B cell (primary cell): ENCODE results near the gene SH3TC1. TPM values are rescaled to one million over a fixed set of nuclear protein-coding genes. Genes with fewer than 3 reads are reported as not detected.

ENCODE experiments used
- ATAC-seq: fragments of 200-7000 bp; cut with Tn5 transposase; one replicate; pipeline ENCODE4 v1.10.0; 2021; ENCODE audit warnings: low read depth, mild to moderate bottlenecking, moderate number of reproducible peaks, moderate library complexity
- CTCF ChIA-PET: fragments of 350-600 bp; sonication (Branson Sonifier 250); formaldehyde crosslinking; loops from one replicate; lab custom pipeline; 2021; ENCODE audit warnings: antibody characterized with exemption, inconsistent platforms; lab: Charles Lee
- POLR2A ChIA-PET: fragments of 350-600 bp; sonication (Branson Sonifier 250); formaldehyde crosslinking; loops from one replicate; lab custom pipeline; 2021; ENCODE audit warnings: antibody characterized with exemption; lab: Charles Lee
- DNase-seq: peaks from one replicate; pipeline ENCODE4 v3.0.0; 2013
- H2AFZ ChIP-seq: 2 replicates; pipeline ENCODE4 v1.6.1; 2012; ENCODE audit warnings: mild to moderate bottlenecking, low read depth, low read length; ENCODE audit not compliant: insufficient read depth, poor library complexity, severe bottlenecking
- H3K27ac ChIP-seq, 2 donors: 1 replicate in 1 of 2; 2 replicates in 1 of 2; pipeline ENCODE4 v1.5.1; 2012 to 2013; ENCODE audit warnings: low read length in 2 of 2, mild to moderate bottlenecking in 2 of 2, moderate library complexity in 1 of 2
- H3K27me3 ChIP-seq, 4 experiments: fragments of 200-600 bp in 1 of 4; sonication (generic) in 1 of 4; replicated peaks in 1 of 4; 1 replicate in 2 of 4; 2 replicates in 2 of 4; pipeline versions ENCODE4 v1.6.1 to v1.7.0; 2013 to 2016; ENCODE audit warnings: low read length in 3 of 4, mild to moderate bottlenecking in 2 of 4, mixed read lengths in 1 of 4, moderate library complexity in 1 of 4; ENCODE audit not compliant: insufficient read depth in 4 of 4, control insufficient read depth in 3 of 4; ENCODE audit errors: control extremely low read depth in 1 of 4
- H3K36me3 ChIP-seq, 2 experiments: replicated peaks in 1 of 2; 1 replicate in 1 of 2; 2 replicates in 1 of 2; pipeline versions ENCODE4 v1.6.1 to v1.7.1; 2013; ENCODE audit warnings: low read length in 1 of 2; ENCODE audit not compliant: insufficient read depth in 2 of 2, control insufficient read depth in 1 of 2; ENCODE audit errors: control extremely low read depth in 1 of 2, extremely low read depth in 1 of 2
- H3K4me1 ChIP-seq, 2 donors: fragments of 200-600 bp in 1 of 2; sonication (generic) in 1 of 2; 1 replicate in 1 of 2; 2 replicates in 1 of 2; pipeline versions ENCODE4 v1.5.1 to v1.6.1; 2013 to 2017; ENCODE audit warnings: low read length in 2 of 2; ENCODE audit not compliant: control insufficient read depth in 2 of 2, insufficient read depth in 2 of 2
- H3K4me2 ChIP-seq: replicated peaks from 2 replicates; pipeline ENCODE3; 2012; ENCODE audit warnings: mild to moderate bottlenecking, low read depth, low read length; ENCODE audit not compliant: poor library complexity, severe bottlenecking
- H3K4me3 ChIP-seq, 5 experiments: fragments of 200-600 bp in 1 of 5; sonication (generic) in 1 of 5; 1 replicate in 3 of 5; 2 replicates in 2 of 5; pipeline versions ENCODE4 v1.5.1 to v1.7.0; 2011 to 2016; ENCODE audit warnings: low read length in 4 of 5, mild to moderate bottlenecking in 4 of 5, low read depth in 2 of 5, control low read depth in 1 of 5, moderate library complexity in 1 of 5; ENCODE audit not compliant: insufficient read depth in 1 of 5; ENCODE audit errors: control extremely low read depth in 1 of 5, extremely low read depth in 1 of 5
- H3K79me2 ChIP-seq: fragments of 200-600 bp; sonication (generic); one replicate; pipeline ENCODE4 v1.6.0; 2016; ENCODE audit warnings: low read length; ENCODE audit not compliant: control insufficient read depth, insufficient read depth
- H3K9ac ChIP-seq: fragments of 200-600 bp; sonication (generic); 2 replicates; pipeline ENCODE4 v1.6.1; 2017; ENCODE audit warnings: mild to moderate bottlenecking, low read length, moderate library complexity
- H3K9me3 ChIP-seq, 3 donors: one replicate each; pipeline versions ENCODE4 v1.6.1 to v1.7.1; 2013; ENCODE audit warnings: low read length in 2 of 3; ENCODE audit not compliant: control insufficient read depth in 2 of 3, insufficient read depth in 1 of 3; ENCODE audit errors: control extremely low read depth in 1 of 3
- H4K20me1 ChIP-seq: 2 replicates; pipeline ENCODE4 v1.6.0; 2012; ENCODE audit warnings: mild to moderate bottlenecking, low read length; ENCODE audit not compliant: insufficient read depth, control insufficient read depth, poor library complexity, severe bottlenecking
- H3K27ac Mint-ChIP-seq: one replicate; pipeline ENCODE4 v1.8.0; 2021; ENCODE audit warnings: mixed read lengths
- H3K27me3 Mint-ChIP-seq: one replicate; pipeline ENCODE4 v1.8.0; 2021; ENCODE audit warnings: mixed read lengths
- H3K4me1 Mint-ChIP-seq: one replicate; pipeline ENCODE4 v1.8.0; 2021; ENCODE audit warnings: mixed read lengths
- H3K4me3 Mint-ChIP-seq: one replicate; pipeline ENCODE4 v1.8.0; 2021; ENCODE audit warnings: mixed read lengths
- H3K9me3 Mint-ChIP-seq: one replicate; pipeline ENCODE4 v1.8.0; 2022; ENCODE audit warnings: mixed read lengths; ENCODE audit not compliant: insufficient read depth
- EZH2 ChIP-seq: IDR thresholded peaks from 2 replicates; pipeline ENCODE4 v1.6.1; 2012; ENCODE audit warnings: borderline replicate concordance, low read depth, mild to moderate bottlenecking, moderate library complexity, low read length; ENCODE audit not compliant: insufficient read depth, poor library complexity, severe bottlenecking
- WGBS: methylation state at CpG from one replicate; pipeline ENCODE4 v1.1.5; 2013; ENCODE audit warnings: missing lambda C conversion rate; ENCODE audit not compliant: insufficient coverage; 5-methylcytosine and 5-hydroxymethylcytosine counted together
- intact Hi-C: fragments of 100-400 bp; cut with micrococcal nuclease; formaldehyde crosslinking; loops from one replicate; pipeline ENCODE4 v1.10.0; 2022
- polyA plus RNA-seq: library from polyadenylated mRNA; depleted of rRNA; stranded (reverse); fragments of >200 nt; gene quantifications from 2 replicates; pipeline ENCODE4 v1.2.3, GENCODE V29; 2012
- total RNA-seq, 2 donors: library from RNA; stranded (reverse); fragments of 120-200 nt in 1 of 2; gene quantifications; 1 replicate in 1 of 2; 2 replicates in 1 of 2; pipeline versions ENCODE4 v1.2.3 to v1.2.4, GENCODE V29; 2013 to 2022
- TF ChIP-seq, protein P1 (sequence below): fragments of 200-600 bp; IDR thresholded peaks from one replicate; pipeline ENCODE4 v1.8.0; 2022; ENCODE audit warnings: antibody characterized with exemption, mild to moderate bottlenecking

SH3TC1 gene
- total and polyA plus RNA-seq, 2 donors (not counting 1 experiment from before 2014, with no cell fraction given), result 63.8 to 388 TPM

DNA sequence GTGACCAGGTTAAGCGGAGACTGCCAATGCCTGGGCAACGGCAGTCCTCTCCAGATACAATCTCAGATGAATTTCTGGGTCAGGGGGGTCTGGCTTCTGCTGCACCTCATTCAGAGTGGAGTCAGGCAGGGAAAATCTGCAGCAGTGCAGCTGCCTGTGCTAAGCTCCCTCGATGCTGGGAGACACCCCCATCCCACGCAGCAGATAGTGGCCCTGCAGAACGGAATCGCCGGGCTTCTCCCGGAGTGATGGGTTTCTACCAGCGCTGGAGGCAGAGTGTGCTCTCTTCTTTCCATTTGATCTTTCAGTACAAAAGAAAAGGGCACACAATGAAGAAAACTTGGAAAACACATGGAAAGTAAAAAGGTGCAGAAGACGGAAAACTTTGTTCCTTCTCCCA is 45.6 kb upstream of the SH3TC1 start:
- Histone ChIP-seq H3K4me3 (no peak overlapping the region), H3K4me2 (no peak overlapping the region), H3K27ac (no peak overlapping the region), H3K27me3 (peaks cover 0 to 16% (median 10%) of the 10 kb centered on the region in 4 experiments), H2AFZ (no peak overlapping the region), H3K4me1 (peaks cover 11% of the 10 kb centered on the region in 2 donors), H3K9ac (no peak overlapping the region), H3K79me2 (no peaks in the 10 kb centered on the region), H4K20me1 (no peaks in the 10 kb centered on the region), H3K9me3 (peaks cover 0 to 5% (median 0%) of the 10 kb centered on the region in 3 donors), H3K36me3 (no peaks in the 10 kb centered on the region)
- WGBS, result 91% methylated on average over 5 of the region's 10 CpGs
- H3K4me3 Mint-ChIP-seq, result no peak overlapping the region
- no peak for ATAC-seq
- H3K27me3 Mint-ChIP-seq, result peaks cover 12% of the 10 kb centered on the region
- ChIA-PET POLR2A (no interaction called here), CTCF (interaction anchor here (0.7 to 1.3 kb wide), 2 partner anchors 23 to 40 kb away, joined by 3 to 4 read pairs; no protein-coding TSS in a partner anchor)
- no peak for TF ChIP-seq EZH2
- TF ChIP-seq, protein P1, sequence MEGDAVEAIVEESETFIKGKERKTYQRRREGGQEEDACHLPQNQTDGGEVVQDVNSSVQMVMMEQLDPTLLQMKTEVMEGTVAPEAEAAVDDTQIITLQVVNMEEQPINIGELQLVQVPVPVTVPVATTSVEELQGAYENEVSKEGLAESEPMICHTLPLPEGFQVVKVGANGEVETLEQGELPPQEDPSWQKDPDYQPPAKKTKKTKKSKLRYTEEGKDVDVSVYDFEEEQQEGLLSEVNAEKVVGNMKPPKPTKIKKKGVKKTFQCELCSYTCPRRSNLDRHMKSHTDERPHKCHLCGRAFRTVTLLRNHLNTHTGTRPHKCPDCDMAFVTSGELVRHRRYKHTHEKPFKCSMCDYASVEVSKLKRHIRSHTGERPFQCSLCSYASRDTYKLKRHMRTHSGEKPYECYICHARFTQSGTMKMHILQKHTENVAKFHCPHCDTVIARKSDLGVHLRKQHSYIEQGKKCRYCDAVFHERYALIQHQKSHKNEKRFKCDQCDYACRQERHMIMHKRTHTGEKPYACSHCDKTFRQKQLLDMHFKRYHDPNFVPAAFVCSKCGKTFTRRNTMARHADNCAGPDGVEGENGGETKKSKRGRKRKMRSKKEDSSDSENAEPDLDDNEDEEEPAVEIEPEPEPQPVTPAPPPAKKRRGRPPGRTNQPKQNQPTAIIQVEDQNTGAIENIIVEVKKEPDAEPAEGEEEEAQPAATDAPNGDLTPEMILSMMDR, result no peak
- peaks cover 10% of the 10 kb centered on the region for H3K4me1 Mint-ChIP-seq
- H3K9me3 Mint-ChIP-seq, result no peaks in the 10 kb centered on the region
- intact Hi-C loops, result no loop called here
- no peak for DNase-seq
- H3K27ac Mint-ChIP-seq, result no peak overlapping the region

DNA sequence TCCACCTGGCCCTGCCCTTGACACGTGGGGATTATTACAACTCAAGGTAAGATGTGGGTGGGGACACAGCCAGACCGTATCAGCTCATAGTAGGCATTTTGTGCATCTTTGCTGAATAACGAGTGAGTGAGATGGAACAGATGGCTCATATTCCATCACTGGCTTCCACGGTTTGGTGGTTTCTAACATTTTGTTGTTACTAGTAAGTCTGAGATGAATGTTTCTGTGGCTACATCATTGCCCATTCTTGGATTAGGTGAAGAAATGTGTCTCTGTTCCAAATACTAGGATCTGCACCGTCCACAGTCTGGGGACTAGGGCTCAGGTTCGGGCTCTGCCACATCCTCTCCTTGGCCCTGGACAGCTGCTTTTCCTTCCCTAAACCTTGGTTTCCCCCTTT is 44.0 kb upstream of the SH3TC1 start:
- Histone ChIP-seq H3K36me3 (no peaks in the 10 kb centered on the region), H3K27ac (no peak overlapping the region), H2AFZ (no peak overlapping the region), H3K27me3 (peaks cover 0 to 16% (median 10%) of the 10 kb centered on the region in 4 experiments), H3K4me1 (peaks cover 19 to 20% of the 10 kb centered on the region in 2 donors), H3K4me2 (no peak overlapping the region), H3K4me3 (no peak overlapping the region), H4K20me1 (peaks cover 5% of the 10 kb centered on the region), H3K9ac (no peak overlapping the region), H3K9me3 (peaks cover 0 to 5% (median 0%) of the 10 kb centered on the region in 3 donors), H3K79me2 (peaks cover 9% of the 10 kb centered on the region)
- TF ChIP-seq, protein P1, result no peak
- no peak for TF ChIP-seq EZH2
- ChIA-PET POLR2A (interaction anchor here (0.6 kb wide), 1 partner anchor 212 kb away, joined by 3 read pairs; no protein-coding TSS in a partner anchor), CTCF (interaction anchor here (1.9 kb wide), 1 partner anchor 22 kb away, joined by 6 read pairs; no protein-coding TSS in a partner anchor)
- ATAC-seq, result no peak
- H3K4me1 Mint-ChIP-seq, result peaks cover 19% of the 10 kb centered on the region
- intact Hi-C loops, result no loop called here
- H3K9me3 Mint-ChIP-seq, result no peaks in the 10 kb centered on the region
- no peak overlapping the region for H3K4me3 Mint-ChIP-seq
- no peak for DNase-seq
- WGBS, result 64% methylated on average over 4 of the region's 6 CpGs
- H3K27me3 Mint-ChIP-seq, result peaks cover 12% of the 10 kb centered on the region
- no peak overlapping the region for H3K27ac Mint-ChIP-seq
